Ovary (tissue), 3 donors: ENCODE measurements around the gene CDH24.

Source experiments
- CTCF ChIP-seq, 3 donors: fragments of 450-650 bp in 2 of 3; fragments of 200-600 bp in 1 of 3; IDR thresholded peaks; one replicate each; pipeline versions ENCODE4 v1.5.1 to v1.8.0; 2016 to 2022; ENCODE audit warnings: antibody characterized with exemption in 3 of 3, mild to moderate bottlenecking in 1 of 3
- EP300 ChIP-seq: sonication (generic); formaldehyde crosslinking; IDR thresholded peaks from one replicate; pipeline ENCODE4 v1.6.1; 2017; ENCODE audit warnings: antibody characterized with exemption
- POLR2A ChIP-seq: fragments of 450-650 bp; IDR thresholded peaks from one replicate; pipeline ENCODE4 v1.6.1; 2017; ENCODE audit warnings: antibody characterized with exemption, mild to moderate bottlenecking, moderate library complexity
- donor health status: DM: no; HTN: no; CAD: no.

- TF ChIP-seq POLR2A (no peak), CTCF (IDR thresholded peaks at IDR 0.05) (no peak), EP300 (no peak)
Observed at GRCh38 chr14:23002592-23002991, 54.7 kb downstream of the CDH24 start.
